ENCODE measurements around the gene TMEM178B.

TMEM178B gene

DNA sequence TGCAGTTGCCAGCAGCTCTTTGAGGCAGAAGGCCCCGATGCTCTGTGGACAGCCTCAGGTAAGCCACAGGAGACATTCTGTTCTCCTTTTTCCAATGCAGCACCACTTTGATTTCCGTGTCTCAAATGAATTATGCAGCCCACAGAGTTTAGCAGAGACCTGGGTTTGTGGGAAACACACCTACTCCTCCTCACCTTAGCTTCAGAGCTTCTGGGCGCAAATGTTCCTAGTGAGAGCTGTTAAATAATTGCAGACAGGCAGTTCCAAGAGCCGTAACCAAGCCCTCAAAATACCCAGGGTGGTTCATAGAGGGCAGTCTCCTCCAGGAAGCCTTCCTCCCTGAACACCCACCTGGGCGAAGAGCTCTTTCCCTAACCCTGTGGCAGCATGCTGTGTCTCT lies 408.1 kb downstream of the TMEM178B start:
- DNase-seq = no peak

DNA sequence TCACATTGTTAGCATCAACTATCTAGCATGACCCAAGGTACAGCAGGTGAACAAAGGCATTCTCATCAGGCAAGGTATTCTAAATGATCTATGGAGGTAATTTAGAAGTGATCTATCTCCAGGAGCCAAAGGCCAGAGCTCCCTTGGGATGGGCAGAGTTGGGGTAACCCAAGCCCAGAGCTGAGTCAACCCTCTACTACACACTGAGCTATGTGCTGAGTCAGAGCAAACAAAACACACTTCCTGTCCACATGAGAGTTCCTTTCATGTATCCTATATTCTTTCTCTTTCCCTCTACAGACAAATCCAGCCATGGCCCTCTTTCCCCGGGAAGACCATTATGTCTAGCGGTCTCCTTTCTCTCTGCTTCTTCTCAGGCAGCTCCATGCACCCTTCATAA lies 409.2 kb downstream of the TMEM178B start:
- DNase-seq = no peak

DNA sequence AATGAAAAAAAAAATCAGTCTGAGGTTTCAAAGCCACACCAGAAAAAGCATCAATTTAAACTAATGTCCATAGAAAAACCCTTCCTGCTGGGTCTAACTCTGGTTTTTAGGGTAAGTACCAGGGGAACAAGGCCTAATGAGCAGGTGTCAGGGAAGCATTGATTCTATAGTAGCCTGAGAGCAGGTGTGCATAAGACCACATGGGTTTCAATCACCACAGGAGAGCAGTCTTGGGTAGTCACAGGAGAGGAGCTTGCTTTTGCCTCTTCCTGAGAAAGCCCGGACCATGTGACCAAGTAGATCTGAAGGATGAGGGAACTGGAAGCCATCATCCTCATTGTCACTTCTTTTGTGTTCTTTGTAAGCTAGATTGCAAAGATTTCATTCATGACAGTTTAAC lies 411.0 kb downstream of the TMEM178B start:
- peak; percentile 23 for DNase-seq

DNA sequence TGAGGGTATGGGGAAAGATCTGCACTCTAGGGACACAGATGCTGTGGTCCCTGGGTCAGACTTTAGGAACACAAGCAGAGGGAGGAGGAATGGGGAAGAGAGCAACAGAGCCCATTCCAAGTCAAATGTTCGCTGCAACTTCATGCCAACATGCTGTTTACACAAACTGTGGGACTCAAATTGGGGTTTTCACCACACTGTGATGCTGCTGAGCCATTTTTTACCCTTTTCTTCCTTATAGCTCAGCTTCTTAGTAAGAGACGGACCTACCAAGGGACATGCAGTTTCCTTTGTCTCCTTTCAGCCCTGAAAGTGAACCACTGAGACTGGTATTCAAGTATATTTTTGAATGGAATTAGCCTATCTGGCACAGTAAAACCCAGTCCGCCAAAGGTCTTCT lies 413.1 kb downstream of the TMEM178B start:
- no peak for DNase-seq

DNA sequence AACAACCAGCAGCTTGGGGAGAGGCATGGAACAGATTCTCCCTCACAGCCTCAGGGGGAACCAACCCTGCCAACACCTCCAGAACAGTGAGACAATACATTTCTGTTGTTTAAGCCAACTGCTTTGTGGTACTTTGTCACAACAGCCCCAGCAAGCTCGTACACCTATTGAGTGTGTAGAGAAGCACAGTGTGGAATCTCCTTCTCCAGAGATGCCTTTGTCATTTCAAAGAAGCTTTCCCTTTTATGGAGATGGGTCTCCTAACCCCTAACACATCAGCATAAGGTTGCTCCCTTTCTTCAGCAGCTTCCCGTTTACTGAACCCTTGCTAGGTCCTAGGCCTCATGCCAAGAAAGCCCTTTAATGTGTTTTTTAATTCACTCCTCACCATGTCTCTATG lies 416.6 kb downstream of the TMEM178B start:
- DNase-seq = no peak

DNA sequence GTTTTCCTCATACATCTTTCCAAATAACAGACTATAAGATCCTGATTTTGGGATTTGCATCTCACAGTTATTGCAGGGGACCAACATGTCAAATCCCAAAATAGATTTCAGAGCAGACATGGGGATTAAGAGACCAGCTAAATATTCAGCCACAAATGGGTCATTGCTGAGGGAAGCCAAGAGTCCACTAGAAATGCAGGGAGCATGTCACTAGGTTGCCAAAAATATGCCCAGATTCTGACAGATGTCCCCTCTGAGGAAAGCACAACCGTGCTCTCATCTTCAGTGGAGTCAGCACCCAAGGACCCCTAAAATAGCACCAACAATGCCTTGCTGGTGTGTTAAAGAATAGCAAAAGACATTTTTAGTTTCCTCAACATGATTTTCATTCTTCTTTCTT lies 421.2 kb downstream of the TMEM178B start:
- DNase-seq = no peak

DNA sequence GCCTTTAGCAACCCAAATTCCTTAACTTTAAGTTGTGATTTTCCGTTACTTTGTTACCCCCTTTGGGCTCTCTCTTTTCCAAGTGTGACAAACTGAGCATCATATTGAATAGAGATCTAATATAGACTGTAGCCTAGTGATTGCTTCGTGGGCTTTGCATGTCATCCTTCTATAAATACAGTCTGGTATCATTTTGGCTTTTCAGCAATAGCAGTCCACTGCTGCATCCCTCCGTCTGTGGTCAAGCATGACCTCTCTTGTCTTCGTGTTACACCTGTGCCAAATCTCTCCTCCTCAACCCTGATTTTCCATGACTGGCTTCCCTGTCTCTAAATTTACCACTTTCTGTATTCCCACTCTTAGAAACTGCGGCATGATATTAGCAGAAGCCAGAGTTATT lies 423.5 kb downstream of the TMEM178B start:
- no peak for DNase-seq

DNA sequence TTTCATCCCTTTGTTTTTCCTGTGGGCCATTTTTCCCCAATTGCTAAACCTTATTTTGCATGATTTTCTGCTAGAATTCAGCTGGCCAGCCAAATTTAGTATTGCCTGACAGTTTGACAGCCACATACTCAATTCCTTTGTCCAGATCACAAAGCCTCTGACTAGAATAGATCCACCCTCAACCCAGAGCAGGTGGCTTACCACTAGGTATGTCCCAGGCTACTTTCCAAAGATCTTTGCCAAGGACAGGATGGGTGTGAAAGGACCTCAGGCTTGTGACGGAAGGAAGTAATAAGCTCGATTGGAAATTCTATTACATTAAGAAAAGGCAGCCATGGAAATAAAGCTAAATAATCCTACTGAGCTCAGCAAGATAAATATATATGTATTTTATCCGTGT lies 426.7 kb downstream of the TMEM178B start:
- DNase-seq = no peak

DNA sequence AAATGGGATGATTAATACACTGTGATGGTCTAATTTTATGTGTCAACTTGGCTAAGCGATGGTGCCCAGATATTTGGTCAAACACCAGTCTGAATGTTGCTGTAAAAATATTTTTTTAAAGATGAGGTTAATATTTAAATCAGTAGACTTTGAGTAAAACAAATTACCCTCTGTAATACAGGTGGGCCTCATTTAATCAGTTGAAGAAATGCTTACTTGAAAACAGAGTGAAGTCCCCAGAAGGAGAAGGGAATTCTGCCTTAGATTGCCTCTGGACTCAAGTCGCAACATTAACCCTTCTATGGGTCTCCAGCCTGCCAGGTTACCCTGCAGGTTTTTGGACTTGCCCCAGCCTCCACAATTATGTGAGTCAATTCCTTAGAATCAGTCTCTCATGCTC lies 427.6 kb downstream of the TMEM178B start:
- DNase-seq = no peak

DNA sequence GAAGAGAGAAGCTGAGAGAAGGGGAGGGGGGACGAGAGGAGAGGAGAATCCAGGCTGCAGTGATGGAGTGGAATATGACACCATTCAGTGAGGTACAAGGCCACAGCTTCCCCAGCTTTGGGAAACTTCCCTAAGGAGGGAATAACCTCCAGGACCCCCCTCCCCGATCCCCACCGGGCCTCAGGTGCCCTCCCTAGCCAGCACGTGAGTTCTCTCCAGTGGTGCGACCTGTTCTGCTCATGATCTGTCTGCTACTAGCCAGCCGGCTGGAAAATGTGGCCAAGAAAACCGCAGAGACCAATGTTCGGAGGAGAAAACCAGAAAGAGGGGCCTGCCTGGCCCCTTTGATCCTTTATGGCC lies 437.4 kb downstream of the TMEM178B start:
- peak; percentile 19 for DNase-seq

DNA sequence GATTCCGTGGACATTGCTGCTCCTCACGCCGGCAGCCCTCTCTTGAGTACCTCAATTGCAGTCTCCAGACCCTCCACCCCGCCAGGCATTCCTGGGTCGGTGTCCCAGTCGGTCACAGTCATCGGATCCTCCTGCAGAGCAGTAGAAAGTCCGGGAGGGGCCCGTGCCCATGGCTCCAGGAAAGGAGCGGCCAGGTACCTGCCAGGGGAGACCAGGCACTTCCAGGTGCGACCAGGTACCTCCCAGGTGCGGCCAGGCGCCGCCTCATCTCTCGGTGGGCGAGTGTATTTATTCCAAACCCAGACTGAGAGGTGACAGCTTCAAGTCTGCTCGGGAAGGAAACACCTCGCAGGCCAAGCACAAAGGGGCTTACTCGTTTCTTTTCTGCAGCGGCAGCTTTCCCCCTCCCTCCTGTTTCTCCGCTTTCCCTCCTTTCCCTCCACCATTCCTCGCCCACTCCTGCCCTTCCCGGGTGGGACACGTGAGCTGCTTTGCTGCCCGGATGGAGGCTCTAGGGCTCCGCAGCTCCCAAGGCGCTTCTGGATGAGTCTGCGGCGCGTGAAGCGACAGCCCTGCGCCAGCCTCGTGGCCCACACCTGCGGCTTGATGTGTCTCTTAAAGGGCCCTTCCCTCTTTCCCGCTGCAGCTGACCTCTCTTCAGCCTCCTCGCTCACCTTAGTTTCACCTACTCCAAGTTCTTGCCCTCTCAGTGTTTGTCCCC lies 438.0 kb downstream of the TMEM178B start:
- peak; percentile 25 for DNase-seq

DNA sequence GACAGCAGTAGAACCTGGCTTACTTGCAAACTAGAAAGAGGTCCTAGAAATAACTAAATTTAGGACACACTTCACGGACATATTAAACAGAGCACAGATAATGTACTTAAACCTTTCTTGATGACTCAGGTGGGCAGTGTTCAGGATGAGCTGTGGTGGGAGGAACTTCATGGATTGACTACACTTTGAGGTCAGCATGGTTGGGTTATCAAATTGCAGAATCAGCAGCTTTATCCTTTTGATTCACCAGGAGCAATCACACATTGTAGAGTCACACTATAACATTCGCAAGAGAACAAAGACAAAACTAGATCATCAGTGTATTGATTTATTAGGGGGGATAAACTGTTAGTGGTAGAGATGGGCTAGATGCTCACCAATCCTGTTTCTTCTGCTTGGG lies 438.7 kb downstream of the TMEM178B start:
- no peak for DNase-seq

DNA sequence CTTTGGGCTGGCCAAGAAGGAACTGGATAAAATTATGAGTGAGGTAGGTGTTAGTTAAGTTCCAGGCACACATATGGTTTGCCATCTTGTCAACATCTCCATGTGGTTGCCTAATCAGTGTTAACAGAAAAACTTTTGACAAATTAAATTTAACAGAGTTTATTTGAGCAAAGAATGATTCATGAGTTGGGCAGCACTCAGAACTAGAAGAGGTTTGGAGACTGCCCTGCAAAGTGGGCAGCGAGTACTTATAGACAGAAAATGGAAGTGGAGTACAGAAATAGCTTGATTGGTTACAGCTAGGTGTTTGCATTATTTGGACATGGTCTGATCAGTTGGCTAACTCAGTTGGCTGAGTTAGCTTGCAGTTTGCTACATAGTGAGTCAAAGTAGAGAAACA lies 439.9 kb downstream of the TMEM178B start:
- DNase-seq = no peak

DNA sequence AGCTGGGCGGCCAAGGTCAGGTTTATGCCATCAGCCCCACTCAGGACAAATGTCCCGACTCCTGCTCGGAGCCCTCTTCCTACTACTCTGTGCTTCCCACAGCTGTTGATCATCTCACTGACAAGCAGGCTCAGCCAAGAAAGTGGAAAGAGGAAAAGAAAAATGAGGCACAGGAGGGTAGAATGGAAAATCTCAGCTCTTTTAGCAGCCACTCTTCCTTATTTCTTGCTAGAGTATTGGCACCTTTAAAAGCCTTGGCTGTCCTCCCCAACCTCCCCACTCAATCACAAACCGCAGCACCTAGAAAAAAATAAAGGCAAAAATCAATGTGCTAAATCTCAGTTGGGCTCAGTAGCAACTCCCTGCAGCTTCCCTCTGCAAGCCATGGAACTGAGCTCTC lies 442.1 kb downstream of the TMEM178B start:
- DNase-seq = no peak

DNA sequence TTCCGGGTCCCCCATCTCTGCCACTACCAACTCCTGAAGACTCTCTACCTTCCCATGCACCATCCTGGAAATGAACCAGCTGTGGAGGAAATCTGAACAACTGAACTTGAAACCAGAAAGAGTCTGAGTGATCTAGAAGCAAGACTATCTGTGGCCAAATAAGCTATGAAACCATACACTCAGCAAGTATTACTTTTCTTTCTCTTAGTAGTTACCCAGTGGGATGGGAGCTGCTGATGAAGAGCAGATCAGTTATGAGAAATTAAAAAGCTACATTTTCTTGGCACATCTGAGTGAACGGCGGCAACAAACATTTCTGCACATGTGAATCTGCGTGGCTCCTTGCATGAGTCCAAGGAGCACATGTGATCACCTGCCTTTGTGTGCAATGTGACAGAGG lies 445.8 kb downstream of the TMEM178B start:
- no peak for DNase-seq

DNA sequence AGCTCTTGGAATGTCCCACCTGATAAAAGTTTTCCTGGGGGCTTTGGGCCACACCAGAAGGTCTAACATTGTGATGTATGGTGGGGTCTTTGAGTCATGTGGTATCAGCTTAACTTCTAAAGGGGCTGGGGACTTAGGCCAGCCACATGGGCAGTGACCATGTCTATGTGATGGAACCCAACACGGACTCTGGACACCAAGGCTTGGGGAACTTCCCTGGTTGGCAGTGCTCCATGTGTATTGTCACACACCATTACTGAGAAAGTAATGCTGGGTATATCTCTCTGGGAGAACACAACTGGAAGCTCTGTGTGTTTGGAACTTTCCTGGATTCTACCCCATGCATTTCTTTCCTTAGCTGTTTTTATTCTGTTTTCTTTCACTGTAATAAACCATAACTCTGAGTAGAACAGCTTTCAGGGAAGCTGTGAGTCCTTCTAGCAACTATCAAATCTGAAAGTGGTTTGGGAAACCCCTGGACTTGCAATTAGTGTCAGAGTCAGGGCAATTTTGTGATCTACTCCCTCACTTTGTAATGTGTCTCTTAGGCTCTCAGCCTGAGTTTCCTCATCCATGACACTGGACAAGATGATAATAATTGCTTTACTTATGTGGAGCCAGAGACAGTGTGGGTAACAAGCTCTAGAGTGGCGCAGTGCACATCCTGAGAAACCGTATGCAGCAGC lies 448.9 kb downstream of the TMEM178B start:
- DNase-seq = no peak

DNA sequence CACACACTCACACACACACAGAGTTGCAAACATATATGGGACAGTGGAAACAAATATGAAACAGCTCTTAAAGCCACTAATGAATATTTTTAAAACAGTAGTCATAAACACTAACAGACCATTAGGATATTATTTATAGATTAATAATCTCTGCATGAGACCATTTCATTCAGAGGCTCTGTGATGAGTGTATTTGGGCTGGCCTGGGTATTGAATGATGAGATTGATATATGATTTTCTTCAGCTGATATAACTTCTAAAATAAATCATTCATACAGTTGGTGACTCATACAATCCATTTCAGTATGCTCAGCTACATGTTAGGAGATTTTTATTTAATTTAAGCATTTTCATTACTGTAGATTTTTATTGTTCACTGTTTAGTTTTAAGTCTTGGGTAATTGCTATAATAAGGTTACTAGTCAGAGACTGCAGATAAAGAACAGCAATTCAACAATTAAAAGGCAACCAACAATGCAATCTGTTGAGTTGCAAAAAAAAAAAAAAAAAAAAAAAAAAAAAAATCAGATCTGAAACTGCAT lies 452.2 kb downstream of the TMEM178B start:
- DNase-seq = no peak

DNA sequence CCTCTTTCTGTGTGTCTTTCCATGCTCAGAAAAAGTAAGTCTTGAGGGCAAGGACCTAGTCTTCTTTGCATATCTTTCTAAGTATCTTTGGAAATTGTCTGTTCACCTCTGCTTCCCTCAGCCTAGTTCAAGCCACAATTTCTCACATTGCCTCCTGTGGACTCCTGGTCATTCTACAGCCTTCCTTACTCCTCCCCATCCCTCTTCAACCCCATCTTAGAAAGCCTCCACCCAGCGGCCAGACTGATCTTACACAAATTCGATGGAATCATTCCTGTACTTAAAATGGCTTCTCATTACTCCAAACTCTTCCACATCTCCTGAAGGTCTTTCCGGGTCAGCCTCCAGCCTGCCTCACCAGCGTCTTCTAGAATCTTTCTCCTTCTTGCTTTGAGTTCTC lies 453.2 kb downstream of the TMEM178B start:
- no peak for DNase-seq

DNA sequence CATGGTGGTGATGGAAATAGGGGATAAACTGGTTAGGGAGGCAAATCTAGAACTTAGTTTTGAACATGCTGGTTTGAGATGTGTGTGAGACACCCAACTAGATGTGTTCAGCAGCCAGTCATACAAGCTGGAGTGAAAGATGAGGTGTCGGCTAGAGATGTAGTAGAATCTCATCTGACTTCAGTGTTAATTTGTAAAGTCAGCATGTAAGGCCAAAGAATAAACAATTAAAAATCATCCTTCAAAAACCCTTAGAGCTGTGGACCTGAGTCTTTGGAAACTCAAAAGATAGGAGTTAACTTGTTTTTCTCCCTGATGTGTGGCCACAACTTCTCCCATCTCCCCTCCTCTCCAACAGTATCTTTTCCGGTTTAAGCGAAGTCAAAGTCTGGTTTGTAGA lies 454.5 kb downstream of the TMEM178B start:
- no peak for DNase-seq
